NCI-H82 treated with DMSO at 0.1 percent for 48 hours (cell line): ENCODE data around the gene PUM1.

Experiments
- DNase-seq: peaks from one replicate; lab custom pipeline; 2025; ENCODE audit not compliant: unreplicated experiment; lab: John Stamatoyannopoulos, UW

PUM1 gene

GRCh38 chr1:30895944-30896660 is 169.4 kb downstream of the PUM1 start:
- DNase-seq: no peak

GRCh38 chr1:30895382-30895943 is 170.1 kb downstream of the PUM1 start:
- DNase-seq: no peak

GRCh38 chr1:30894508-30894973 is 171.0 kb downstream of the PUM1 start:
- DNase-seq: no peak

- peak; percentile 63 for DNase-seq
These were observed 171.6 kb downstream of the PUM1 start for GRCh38 chr1:30893776-30894507.

- no peak for DNase-seq
These were observed 172.8 kb downstream of the PUM1 start for GRCh38 chr1:30892671-30893073.

- DNase-seq: no peak
These were observed 174.3 kb downstream of the PUM1 start for GRCh38 chr1:30891227-30891552.

- no peak for DNase-seq
These were observed 174.9 kb downstream of the PUM1 start for GRCh38 chr1:30890502-30891226.

- no peak for DNase-seq
These were observed 176.0 kb downstream of the PUM1 start for GRCh38 chr1:30889511-30889910.

- no peak for DNase-seq
These were observed 176.5 kb downstream of the PUM1 start for GRCh38 chr1:30888975-30889374.

GRCh38 chr1:30888391-30888790 is 177.1 kb downstream of the PUM1 start:
- DNase-seq: no peak

GRCh38 chr1:30887485-30888315 is 177.8 kb downstream of the PUM1 start:
- no peak for DNase-seq

GRCh38 chr1:30886710-30887428 is 178.6 kb downstream of the PUM1 start:
- DNase-seq: no peak

GRCh38 chr1:30885570-30886522 is 179.7 kb downstream of the PUM1 start:
- no peak for DNase-seq

- no peak for DNase-seq
These were observed 180.8 kb downstream of the PUM1 start for GRCh38 chr1:30884723-30885122.

GRCh38 chr1:30883389-30884172 is 181.9 kb downstream of the PUM1 start:
- DNase-seq: no peak

- no peak for DNase-seq
These were observed 182.7 kb downstream of the PUM1 start for GRCh38 chr1:30882678-30883388.
